B cell (primary cell): ENCODE results near the gene MRGPRX4. TPM values are rescaled to one million over a fixed set of nuclear protein-coding genes. Genes with fewer than 3 reads are reported as not detected.
"Not testable (repeated sequence)": the region's sequence is repeated elsewhere in the genome, so short reads cannot be mapped to it uniquely, and the experiment has no call there.

Experiments used
- ATAC-seq: fragments of 200-7000 bp; cut with Tn5 transposase; one replicate; pipeline ENCODE4 v1.10.0; 2021; ENCODE audit warnings: low read depth, mild to moderate bottlenecking, moderate number of reproducible peaks, moderate library complexity
- CTCF ChIA-PET: fragments of 350-600 bp; sonication (Branson Sonifier 250); formaldehyde crosslinking; loops from one replicate; lab custom pipeline; 2021; ENCODE audit warnings: antibody characterized with exemption, inconsistent platforms; lab: Charles Lee
- POLR2A ChIA-PET: fragments of 350-600 bp; sonication (Branson Sonifier 250); formaldehyde crosslinking; loops from one replicate; lab custom pipeline; 2021; ENCODE audit warnings: antibody characterized with exemption; lab: Charles Lee
- DNase-seq: peaks from one replicate; pipeline ENCODE4 v3.0.0; 2013
- H2AFZ ChIP-seq: 2 replicates; pipeline ENCODE4 v1.6.1; 2012; ENCODE audit warnings: mild to moderate bottlenecking, low read depth, low read length; ENCODE audit not compliant: insufficient read depth, poor library complexity, severe bottlenecking
- H3K27ac ChIP-seq, 2 donors: 1 replicate in 1 of 2; 2 replicates in 1 of 2; pipeline ENCODE4 v1.5.1; 2012 to 2013; ENCODE audit warnings: low read length in 2 of 2, mild to moderate bottlenecking in 2 of 2, moderate library complexity in 1 of 2
- H3K27me3 ChIP-seq, 4 experiments: fragments of 200-600 bp in 1 of 4; sonication (generic) in 1 of 4; replicated peaks in 1 of 4; 1 replicate in 2 of 4; 2 replicates in 2 of 4; pipeline versions ENCODE4 v1.6.1 to v1.7.0; 2013 to 2016; ENCODE audit warnings: low read length in 3 of 4, mild to moderate bottlenecking in 2 of 4, mixed read lengths in 1 of 4, moderate library complexity in 1 of 4; ENCODE audit not compliant: insufficient read depth in 4 of 4, control insufficient read depth in 3 of 4; ENCODE audit errors: control extremely low read depth in 1 of 4
- H3K36me3 ChIP-seq, 2 experiments: replicated peaks in 1 of 2; 1 replicate in 1 of 2; 2 replicates in 1 of 2; pipeline versions ENCODE4 v1.6.1 to v1.7.1; 2013; ENCODE audit warnings: low read length in 1 of 2; ENCODE audit not compliant: insufficient read depth in 2 of 2, control insufficient read depth in 1 of 2; ENCODE audit errors: control extremely low read depth in 1 of 2, extremely low read depth in 1 of 2
- H3K4me1 ChIP-seq, 2 donors: fragments of 200-600 bp in 1 of 2; sonication (generic) in 1 of 2; 1 replicate in 1 of 2; 2 replicates in 1 of 2; pipeline versions ENCODE4 v1.5.1 to v1.6.1; 2013 to 2017; ENCODE audit warnings: low read length in 2 of 2; ENCODE audit not compliant: control insufficient read depth in 2 of 2, insufficient read depth in 2 of 2
- H3K4me2 ChIP-seq: replicated peaks from 2 replicates; pipeline ENCODE3; 2012; ENCODE audit warnings: mild to moderate bottlenecking, low read depth, low read length; ENCODE audit not compliant: poor library complexity, severe bottlenecking
- H3K4me3 ChIP-seq, 5 experiments: fragments of 200-600 bp in 1 of 5; sonication (generic) in 1 of 5; 1 replicate in 3 of 5; 2 replicates in 2 of 5; pipeline versions ENCODE4 v1.5.1 to v1.7.0; 2011 to 2016; ENCODE audit warnings: low read length in 4 of 5, mild to moderate bottlenecking in 4 of 5, low read depth in 2 of 5, control low read depth in 1 of 5, moderate library complexity in 1 of 5; ENCODE audit not compliant: insufficient read depth in 1 of 5; ENCODE audit errors: control extremely low read depth in 1 of 5, extremely low read depth in 1 of 5
- H3K79me2 ChIP-seq: fragments of 200-600 bp; sonication (generic); one replicate; pipeline ENCODE4 v1.6.0; 2016; ENCODE audit warnings: low read length; ENCODE audit not compliant: control insufficient read depth, insufficient read depth
- H3K9ac ChIP-seq: fragments of 200-600 bp; sonication (generic); 2 replicates; pipeline ENCODE4 v1.6.1; 2017; ENCODE audit warnings: mild to moderate bottlenecking, low read length, moderate library complexity
- H3K9me3 ChIP-seq, 3 donors: one replicate each; pipeline versions ENCODE4 v1.6.1 to v1.7.1; 2013; ENCODE audit warnings: low read length in 2 of 3; ENCODE audit not compliant: control insufficient read depth in 2 of 3, insufficient read depth in 1 of 3; ENCODE audit errors: control extremely low read depth in 1 of 3
- H4K20me1 ChIP-seq: 2 replicates; pipeline ENCODE4 v1.6.0; 2012; ENCODE audit warnings: mild to moderate bottlenecking, low read length; ENCODE audit not compliant: insufficient read depth, control insufficient read depth, poor library complexity, severe bottlenecking
- H3K27ac Mint-ChIP-seq: one replicate; pipeline ENCODE4 v1.8.0; 2021; ENCODE audit warnings: mixed read lengths
- H3K27me3 Mint-ChIP-seq: one replicate; pipeline ENCODE4 v1.8.0; 2021; ENCODE audit warnings: mixed read lengths
- H3K4me1 Mint-ChIP-seq: one replicate; pipeline ENCODE4 v1.8.0; 2021; ENCODE audit warnings: mixed read lengths
- H3K4me3 Mint-ChIP-seq: one replicate; pipeline ENCODE4 v1.8.0; 2021; ENCODE audit warnings: mixed read lengths
- H3K9me3 Mint-ChIP-seq: one replicate; pipeline ENCODE4 v1.8.0; 2022; ENCODE audit warnings: mixed read lengths; ENCODE audit not compliant: insufficient read depth
- CTCF ChIP-seq: fragments of 200-600 bp; IDR thresholded peaks from one replicate; pipeline ENCODE4 v1.8.0; 2022; ENCODE audit warnings: antibody characterized with exemption, mild to moderate bottlenecking
- EZH2 ChIP-seq: IDR thresholded peaks from 2 replicates; pipeline ENCODE4 v1.6.1; 2012; ENCODE audit warnings: borderline replicate concordance, low read depth, mild to moderate bottlenecking, moderate library complexity, low read length; ENCODE audit not compliant: insufficient read depth, poor library complexity, severe bottlenecking
- WGBS: methylation state at CpG from one replicate; pipeline ENCODE4 v1.1.5; 2013; ENCODE audit warnings: missing lambda C conversion rate; ENCODE audit not compliant: insufficient coverage; 5-methylcytosine and 5-hydroxymethylcytosine counted together
- intact Hi-C: fragments of 100-400 bp; cut with micrococcal nuclease; formaldehyde crosslinking; loops from one replicate; pipeline ENCODE4 v1.10.0; 2022
- polyA plus RNA-seq: library from polyadenylated mRNA; depleted of rRNA; stranded (reverse); fragments of >200 nt; gene quantifications from 2 replicates; pipeline ENCODE4 v1.2.3, GENCODE V29; 2012
- total RNA-seq, 2 donors: library from RNA; stranded (reverse); fragments of 120-200 nt in 1 of 2; gene quantifications; 1 replicate in 1 of 2; 2 replicates in 1 of 2; pipeline versions ENCODE4 v1.2.3 to v1.2.4, GENCODE V29; 2013 to 2022

MRGPRX4 gene
- total and polyA plus RNA-seq, 2 donors (not counting 1 experiment from before 2014, with no cell fraction given) = 0.12 TPM; not detected in 1

- peaks cover 21% of the 10 kb centered on the region for H3K27me3 Mint-ChIP-seq
- intact Hi-C loops = no loop called here
These were observed 23.9 kb downstream of the MRGPRX4 start for GRCh38 chr11:18196532-18196931.

GRCh38 chr11:18197738-18198137, 25.1 kb downstream of the MRGPRX4 start:
- H2AFZ ChIP-seq, H3K27ac ChIP-seq, H3K27ac Mint-ChIP-seq, H3K9ac ChIP-seq, H3K4me2 ChIP-seq, ATAC-seq, H3K4me1 Mint-ChIP-seq, H3K4me1 ChIP-seq, H3K36me3 ChIP-seq, POLR2A ChIA-PET, H4K20me1 ChIP-seq, H3K4me3 Mint-ChIP-seq, CTCF ChIA-PET, H3K9me3 Mint-ChIP-seq, H3K9me3 ChIP-seq, H3K4me3 ChIP-seq, H3K79me2 ChIP-seq, H3K27me3 ChIP-seq, intact Hi-C loops, DNase-seq: not testable (repeated sequence)
- WGBS = no CpG with 5 or more reads among the region's 3 CpGs
- H3K27me3 Mint-ChIP-seq = peaks cover 27% of the 10 kb centered on the region

More at GRCh38 chr11:18196532-18196931, 23.9 kb downstream of the MRGPRX4 start:
- no peaks in the 10 kb centered on the region for H3K36me3 ChIP-seq
- H3K9me3 ChIP-seq = peaks cover 0 to 4% (median 0%) of the 10 kb centered on the region in 3 donors
- ChIA-PET POLR2A (no interaction called here), CTCF (no interaction called here)
- no peaks in the 10 kb centered on the region for H3K4me1 Mint-ChIP-seq
- H3K27me3 ChIP-seq = peaks cover 0 to 3% (median 0%) of the 10 kb centered on the region in 4 experiments
- no peak overlapping the region for H3K4me3 Mint-ChIP-seq
- H3K4me1 ChIP-seq = no peaks in the 10 kb centered on the region
- H3K4me2 ChIP-seq = no peak overlapping the region
- H3K9me3 Mint-ChIP-seq = no peaks in the 10 kb centered on the region
- H2AFZ ChIP-seq = no peak overlapping the region
- no peak overlapping the region for H3K4me3 ChIP-seq
- H3K27ac ChIP-seq = no peak overlapping the region
- H3K79me2 ChIP-seq = no peaks in the 10 kb centered on the region
- no peak overlapping the region for H3K9ac ChIP-seq
- no peak overlapping the region for H3K27ac Mint-ChIP-seq
- TF ChIP-seq EZH2 (no peak), CTCF (no peak)
- no peaks in the 10 kb centered on the region for H4K20me1 ChIP-seq
- DNase-seq = no peak
- 93% methylated on average over 2 of the region's 2 CpGs for WGBS
- ATAC-seq = no peak
